HepG2 (cell line): ENCODE results near the gene CORO7. TPM values are rescaled to one million over a fixed set of nuclear protein-coding genes. Genes with fewer than 3 reads are reported as not detected.
A peak's percentile ranks its signal among the peaks of the same experiment; 100 is the strongest.

ENCODE experiments used
- ADNP ChIP-seq: sonication (generic); formaldehyde crosslinking; IDR thresholded peaks from 2 replicates; pipeline ENCODE4 v1.4.0; 2020; ENCODE audit warnings: missing genetic modification reagents
- ATRX ChIP-seq: sonication (generic); formaldehyde crosslinking; IDR thresholded peaks from 2 replicates; pipeline ENCODE4 v1.4.0; 2020; ENCODE audit warnings: missing genetic modification reagents, borderline replicate concordance
- CBFB ChIP-seq: sonication (generic); formaldehyde crosslinking; IDR thresholded peaks from 2 replicates; pipeline ENCODE4 v1.4.0; 2020; ENCODE audit warnings: missing genetic modification reagents
- NFKB2 ChIP-seq: sonication (generic); formaldehyde crosslinking; IDR thresholded peaks from 2 replicates; pipeline ENCODE4 v1.4.0; 2020; ENCODE audit warnings: missing genetic modification reagents, borderline replicate concordance
- PPARG ChIP-seq: conservative IDR thresholded peaks from 2 replicates; pipeline ENCODE4 v1.6.1; 2016; ENCODE audit warnings: missing biosample characterization, missing genetic modification reagents
- RAD21 ChIP-seq: fragments of 450-650 bp; formaldehyde crosslinking; IDR thresholded peaks from 2 replicates; pipeline ENCODE4 v1.5.0; 2020; ENCODE audit warnings: mild to moderate bottlenecking
- RAD51 ChIP-seq: fragments of 450-650 bp; IDR thresholded peaks from 2 replicates; pipeline ENCODE4 v1.6.1; 2016; ENCODE audit warnings: borderline replicate concordance
- RFX3 ChIP-seq: IDR thresholded peaks from 2 replicates; pipeline ENCODE4 v1.6.1; 2016; ENCODE audit warnings: missing biosample characterization, missing genetic modification reagents
- SCMH1 ChIP-seq: sonication (generic); formaldehyde crosslinking; IDR thresholded peaks from 2 replicates; pipeline ENCODE4 v1.9.0; 2021; ENCODE audit warnings: missing genetic modification reagents, mild to moderate bottlenecking, borderline replicate concordance
- SIX4 ChIP-seq: sonication (generic); formaldehyde crosslinking; IDR thresholded peaks from 2 replicates; pipeline ENCODE4 v1.4.0; 2020; ENCODE audit warnings: missing genetic modification reagents
- SNAI1 ChIP-seq: sonication (generic); formaldehyde crosslinking; IDR thresholded peaks from 2 replicates; pipeline ENCODE4 v1.5.0; 2020; ENCODE audit warnings: mild to moderate bottlenecking, missing genetic modification reagents, borderline replicate concordance
- SNAPC2 ChIP-seq: sonication (generic); formaldehyde crosslinking; IDR thresholded peaks from 2 replicates; pipeline ENCODE4 v1.8.1; 2022; ENCODE audit warnings: mild to moderate bottlenecking, missing genetic modification reagents
- TRIM24 ChIP-seq: sonication (generic); formaldehyde crosslinking; IDR thresholded peaks from 2 replicates; pipeline ENCODE4 v1.8.0; 2022; ENCODE audit warnings: mild to moderate bottlenecking, missing genetic modification reagents
- ZNF264 ChIP-seq: sonication (generic); formaldehyde crosslinking; IDR thresholded peaks from 2 replicates; pipeline ENCODE4 v1.4.0; 2020; ENCODE audit warnings: missing genetic modification reagents
- polyA plus RNA-seq, 8 experiments: library from polyadenylated mRNA; depleted of rRNA in 3 of 8; stranded (reverse) in 7 of 8; unstranded in 1 of 8; fragments of >200 nt; fragmentation: Illumina TruSeq in 4 of 8; extraction: Trizol in 4 of 8; gene quantifications; 2 replicates each; pipeline versions ENCODE4 v1.2.1 to v1.2.3, GENCODE V29; 2011 to 2016; ENCODE audit warnings: low read depth in 4 of 8, missing spikeins in 1 of 8, mixed read lengths in 1 of 8; ENCODE audit not compliant: insufficient read depth in 1 of 8
- total RNA-seq, 5 experiments: library from RNA; depleted of rRNA; stranded (reverse); fragments of >200 nt; fragmentation: Illumina TruSeq; extraction: Trizol; gene quantifications; 2 replicates each; pipeline ENCODE4 v1.2.3, GENCODE V29; 2016; ENCODE audit warnings: low read depth in 1 of 5
- TF ChIP-seq, protein P1 (sequence below): sonication (generic); formaldehyde crosslinking; IDR thresholded peaks from one replicate; pipeline ENCODE4 v1.5.1; 2020; ENCODE audit warnings: mild to moderate bottlenecking, missing genetic modification reagents; ENCODE audit errors: not compliant biosample characterization
- TF ChIP-seq, protein P2 (sequence below): conservative IDR thresholded peaks from 2 replicates; pipeline ENCODE4 v1.6.1; 2018; ENCODE audit warnings: missing genetic modification reagents
- TF ChIP-seq, protein P3 (sequence below): sonication (generic); formaldehyde crosslinking; IDR thresholded peaks from 2 replicates; pipeline ENCODE4 v1.4.0; 2020; ENCODE audit warnings: missing genetic modification reagents

Gene CORO7
- total and polyA plus RNA-seq, 2 of the 13 experiments (the other 11 are each of a cell fraction or from before 2014, with no cell fraction given) = 9.9 to 14.3 TPM

DNA sequence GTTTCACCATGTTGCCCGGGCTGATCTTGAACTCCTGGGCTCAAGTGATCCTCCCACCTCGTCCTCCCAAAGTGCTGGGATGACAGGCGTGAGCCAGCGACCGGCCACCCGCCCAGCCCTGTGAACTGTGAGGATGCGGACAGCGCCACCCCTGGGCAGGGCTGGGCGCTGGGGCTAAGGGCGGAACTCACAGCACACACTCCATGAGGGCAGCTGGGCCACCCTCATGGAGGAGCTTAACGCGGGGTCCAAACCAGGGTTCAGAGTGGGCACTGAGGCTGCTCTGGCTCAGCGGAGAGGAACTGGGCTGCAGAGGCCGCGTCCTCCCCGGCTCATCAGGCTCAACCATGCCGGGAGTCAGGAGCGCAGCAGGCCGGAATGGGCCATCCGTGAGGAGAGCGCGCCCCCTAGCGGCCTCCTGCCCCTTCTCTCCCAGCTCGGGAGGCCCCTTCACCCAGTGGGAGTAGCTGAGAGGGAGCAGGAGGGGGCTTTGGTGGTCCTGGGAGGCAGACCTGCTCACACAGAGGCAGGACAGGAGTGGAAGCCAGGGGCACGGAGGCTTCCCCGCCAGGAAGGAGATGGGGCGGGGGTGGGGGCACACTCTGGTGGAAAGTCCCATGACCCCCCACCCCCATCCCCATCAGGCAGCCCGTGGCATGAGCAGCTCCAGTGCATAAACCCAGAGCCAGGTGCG is 13.8 kb downstream of the CORO7 start (continued):
- TF ChIP-seq, protein P1, sequence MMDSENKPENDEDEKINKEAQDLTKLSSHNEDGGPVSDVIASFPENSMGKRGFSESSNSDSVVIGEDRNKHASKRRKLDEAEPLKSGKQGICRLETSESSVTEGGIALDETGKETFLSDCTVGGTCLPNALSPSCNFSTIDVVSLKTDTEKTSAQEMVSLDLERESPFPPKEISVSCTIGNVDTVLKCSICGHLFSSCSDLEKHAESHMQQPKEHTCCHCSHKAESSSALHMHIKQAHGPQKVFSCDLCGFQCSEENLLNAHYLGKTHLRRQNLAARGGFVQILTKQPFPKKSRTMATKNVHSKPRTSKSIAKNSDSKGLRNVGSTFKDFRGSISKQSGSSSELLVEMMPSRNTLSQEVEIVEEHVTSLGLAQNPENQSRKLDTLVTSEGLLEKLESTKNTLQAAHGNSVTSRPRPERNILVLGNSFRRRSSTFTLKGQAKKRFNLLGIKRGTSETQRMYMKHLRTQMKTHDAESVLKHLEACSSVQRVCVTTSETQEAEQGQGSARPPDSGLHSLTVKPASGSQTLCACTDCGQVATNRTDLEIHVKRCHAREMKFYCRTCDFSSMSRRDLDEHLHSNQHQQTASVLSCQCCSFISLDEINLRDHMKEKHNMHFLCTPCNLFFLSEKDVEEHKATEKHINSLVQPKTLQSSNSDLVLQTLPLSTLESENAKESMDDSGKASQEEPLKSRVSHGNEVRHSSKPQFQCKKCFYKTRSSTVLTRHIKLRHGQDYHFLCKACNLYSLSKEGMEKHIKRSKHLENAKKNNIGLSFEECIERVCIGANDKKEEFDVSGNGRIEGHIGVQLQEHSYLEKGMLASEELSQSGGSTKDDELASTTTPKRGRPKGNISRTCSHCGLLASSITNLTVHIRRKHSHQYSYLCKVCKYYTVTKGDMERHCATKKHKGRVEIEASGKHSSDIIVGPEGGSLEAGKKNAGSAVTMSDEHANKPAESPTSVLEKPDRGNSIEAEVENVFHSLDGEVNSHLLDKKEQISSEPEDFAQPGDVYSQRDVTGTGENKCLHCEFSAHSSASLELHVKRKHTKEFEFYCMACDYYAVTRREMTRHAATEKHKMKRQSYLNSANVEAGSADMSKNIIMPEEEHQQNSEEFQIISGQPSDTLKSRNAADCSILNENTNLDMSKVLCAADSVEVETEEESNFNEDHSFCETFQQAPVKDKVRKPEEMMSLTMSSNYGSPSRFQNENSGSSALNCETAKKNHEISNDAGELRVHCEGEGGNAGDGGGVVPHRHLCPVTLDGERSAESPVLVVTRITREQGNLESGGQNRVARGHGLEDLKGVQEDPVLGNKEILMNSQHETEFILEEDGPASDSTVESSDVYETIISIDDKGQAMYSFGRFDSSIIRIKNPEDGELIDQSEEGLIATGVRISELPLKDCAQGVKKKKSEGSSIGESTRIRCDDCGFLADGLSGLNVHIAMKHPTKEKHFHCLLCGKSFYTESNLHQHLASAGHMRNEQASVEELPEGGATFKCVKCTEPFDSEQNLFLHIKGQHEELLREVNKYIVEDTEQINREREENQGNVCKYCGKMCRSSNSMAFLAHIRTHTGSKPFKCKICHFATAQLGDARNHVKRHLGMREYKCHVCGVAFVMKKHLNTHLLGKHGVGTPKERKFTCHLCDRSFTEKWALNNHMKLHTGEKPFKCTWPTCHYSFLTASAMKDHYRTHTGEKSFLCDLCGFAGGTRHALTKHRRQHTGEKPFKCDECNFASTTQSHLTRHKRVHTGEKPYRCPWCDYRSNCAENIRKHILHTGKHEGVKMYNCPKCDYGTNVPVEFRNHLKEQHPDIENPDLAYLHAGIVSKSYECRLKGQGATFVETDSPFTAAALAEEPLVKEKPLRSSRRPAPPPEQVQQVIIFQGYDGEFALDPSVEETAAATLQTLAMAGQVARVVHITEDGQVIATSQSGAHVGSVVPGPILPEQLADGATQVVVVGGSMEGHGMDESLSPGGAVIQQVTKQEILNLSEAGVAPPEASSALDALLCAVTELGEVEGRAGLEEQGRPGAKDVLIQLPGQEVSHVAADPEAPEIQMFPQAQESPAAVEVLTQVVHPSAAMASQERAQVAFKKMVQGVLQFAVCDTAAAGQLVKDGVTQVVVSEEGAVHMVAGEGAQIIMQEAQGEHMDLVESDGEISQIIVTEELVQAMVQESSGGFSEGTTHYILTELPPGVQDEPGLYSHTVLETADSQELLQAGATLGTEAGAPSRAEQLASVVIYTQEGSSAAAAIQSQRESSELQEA = no peak
- TF ChIP-seq, protein P2, sequence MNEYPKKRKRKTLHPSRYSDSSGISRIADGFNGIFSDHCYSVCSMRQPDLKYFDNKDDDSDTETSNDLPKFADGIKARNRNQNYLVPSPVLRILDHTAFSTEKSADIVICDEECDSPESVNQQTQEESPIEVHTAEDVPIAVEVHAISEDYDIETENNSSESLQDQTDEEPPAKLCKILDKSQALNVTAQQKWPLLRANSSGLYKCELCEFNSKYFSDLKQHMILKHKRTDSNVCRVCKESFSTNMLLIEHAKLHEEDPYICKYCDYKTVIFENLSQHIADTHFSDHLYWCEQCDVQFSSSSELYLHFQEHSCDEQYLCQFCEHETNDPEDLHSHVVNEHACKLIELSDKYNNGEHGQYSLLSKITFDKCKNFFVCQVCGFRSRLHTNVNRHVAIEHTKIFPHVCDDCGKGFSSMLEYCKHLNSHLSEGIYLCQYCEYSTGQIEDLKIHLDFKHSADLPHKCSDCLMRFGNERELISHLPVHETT (CRISPR knock-in tag) = no peak
- peak; percentile 79 for TF ChIP-seq PPARG (CRISPR knock-in tag)
- no peak for TF ChIP-seq SNAI1 (CRISPR knock-in tag)
- TF ChIP-seq SCMH1 (CRISPR knock-in tag) = no peak
- TF ChIP-seq SNAPC2 (CRISPR knock-in tag) = no peak
- no peak for TF ChIP-seq RAD51
- no peak for TF ChIP-seq SIX4
- no peak for TF ChIP-seq ZNF264 (CRISPR knock-in tag)
- TF ChIP-seq, protein P3, sequence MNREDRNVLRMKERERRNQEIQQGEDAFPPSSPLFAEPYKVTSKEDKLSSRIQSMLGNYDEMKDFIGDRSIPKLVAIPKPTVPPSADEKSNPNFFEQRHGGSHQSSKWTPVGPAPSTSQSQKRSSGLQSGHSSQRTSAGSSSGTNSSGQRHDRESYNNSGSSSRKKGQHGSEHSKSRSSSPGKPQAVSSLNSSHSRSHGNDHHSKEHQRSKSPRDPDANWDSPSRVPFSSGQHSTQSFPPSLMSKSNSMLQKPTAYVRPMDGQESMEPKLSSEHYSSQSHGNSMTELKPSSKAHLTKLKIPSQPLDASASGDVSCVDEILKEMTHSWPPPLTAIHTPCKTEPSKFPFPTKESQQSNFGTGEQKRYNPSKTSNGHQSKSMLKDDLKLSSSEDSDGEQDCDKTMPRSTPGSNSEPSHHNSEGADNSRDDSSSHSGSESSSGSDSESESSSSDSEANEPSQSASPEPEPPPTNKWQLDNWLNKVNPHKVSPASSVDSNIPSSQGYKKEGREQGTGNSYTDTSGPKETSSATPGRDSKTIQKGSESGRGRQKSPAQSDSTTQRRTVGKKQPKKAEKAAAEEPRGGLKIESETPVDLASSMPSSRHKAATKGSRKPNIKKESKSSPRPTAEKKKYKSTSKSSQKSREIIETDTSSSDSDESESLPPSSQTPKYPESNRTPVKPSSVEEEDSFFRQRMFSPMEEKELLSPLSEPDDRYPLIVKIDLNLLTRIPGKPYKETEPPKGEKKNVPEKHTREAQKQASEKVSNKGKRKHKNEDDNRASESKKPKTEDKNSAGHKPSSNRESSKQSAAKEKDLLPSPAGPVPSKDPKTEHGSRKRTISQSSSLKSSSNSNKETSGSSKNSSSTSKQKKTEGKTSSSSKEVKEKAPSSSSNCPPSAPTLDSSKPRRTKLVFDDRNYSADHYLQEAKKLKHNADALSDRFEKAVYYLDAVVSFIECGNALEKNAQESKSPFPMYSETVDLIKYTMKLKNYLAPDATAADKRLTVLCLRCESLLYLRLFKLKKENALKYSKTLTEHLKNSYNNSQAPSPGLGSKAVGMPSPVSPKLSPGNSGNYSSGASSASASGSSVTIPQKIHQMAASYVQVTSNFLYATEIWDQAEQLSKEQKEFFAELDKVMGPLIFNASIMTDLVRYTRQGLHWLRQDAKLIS (CRISPR knock-in tag) = no peak
- TF ChIP-seq CBFB (CRISPR knock-in tag) = peak; percentile 39; the same call in 1 of the 2 replicates
- TF ChIP-seq ATRX (CRISPR knock-in tag) = no peak
- peak; percentile 99 for TF ChIP-seq RAD21
- TF ChIP-seq TRIM24 (CRISPR knock-in tag) = no peak
- TF ChIP-seq NFKB2 = peak; percentile 80; the same call in 1 of the 2 replicates
- TF ChIP-seq RFX3 = no peak
- TF ChIP-seq ADNP (CRISPR knock-in tag) = no peak
